Heart right ventricle (tissue), 16 donors: ENCODE data around the gene AMDHD1. TPM values are rescaled to one million over a fixed set of nuclear protein-coding genes. Genes with fewer than 3 reads are reported as not detected.
"Not testable (repeated sequence)": the region's sequence is repeated elsewhere in the genome, so short reads cannot be mapped to it uniquely, and the experiment has no call there.

ENCODE experiments used
- ATAC-seq, 8 donors: fragments of 200-7000 bp; cut with Tn5 transposase; one replicate each; pipeline ENCODE4 v1.9.1; 2020; ENCODE audit warnings: mild to moderate bottlenecking in 8 of 8, moderate library complexity in 8 of 8, moderate number of reproducible peaks in 1 of 8
- DNase-seq, 2 donors: peaks; one replicate each; pipeline ENCODE4 v3.0.0-alpha.2; 2020
- H3K27ac ChIP-seq, 10 donors: fragments of 200-600 bp; sonication (generic) in 2 of 10; one replicate each; pipeline versions ENCODE4 v1.5.0 to v1.8.0; 2020 to 2022; ENCODE audit warnings: mild to moderate bottlenecking in 3 of 10
- H3K27me3 ChIP-seq, 7 donors: fragments of 200-600 bp; one replicate each; pipeline ENCODE4 v1.8.0; 2021 to 2022; ENCODE audit warnings: mild to moderate bottlenecking in 2 of 7
- H3K36me3 ChIP-seq, 9 donors: fragments of 200-600 bp; sonication (generic) in 1 of 9; one replicate each; pipeline versions ENCODE4 v1.5.0 to v1.8.0; 2020 to 2022; ENCODE audit warnings: mild to moderate bottlenecking in 2 of 9
- H3K4me1 ChIP-seq, 9 donors: fragments of 200-600 bp; sonication (generic) in 1 of 9; one replicate each; pipeline versions ENCODE4 v1.5.0 to v1.8.0; 2020 to 2022; ENCODE audit warnings: mild to moderate bottlenecking in 4 of 9
- H3K4me3 ChIP-seq, 10 donors: fragments of 200-600 bp; sonication (generic) in 2 of 10; one replicate each; pipeline versions ENCODE4 v1.5.0 to v1.8.0; 2020 to 2022; ENCODE audit warnings: mild to moderate bottlenecking in 7 of 10, moderate library complexity in 2 of 10
- H3K9me3 ChIP-seq, 11 donors: fragments of 200-600 bp in 10 of 11; sonication (generic) in 2 of 11; one replicate each; pipeline versions ENCODE4 v1.5.0 to v1.8.0; 2013 to 2022; ENCODE audit warnings: mild to moderate bottlenecking in 2 of 11, control low read depth in 1 of 11, moderate library complexity in 1 of 11
- WGBS, 2 donors: extraction: QIAGEN DNeasy Blood & Tissue Kit; methylation state at CpG; one replicate each; pipeline ENCODE4 v1.1.7; 2013; ENCODE audit warnings: inconsistent platforms in 1 of 2; 5-methylcytosine and 5-hydroxymethylcytosine counted together
- intact Hi-C, 10 donors: fragments of 100-400 bp; cut with DNase I; formaldehyde crosslinking; loops; one replicate each; pipeline versions ENCODE4 v1.11.1 to v1.14.2; 2022
- polyA plus RNA-seq, 2 donors: library from polyadenylated mRNA; stranded (reverse); fragments of 200-250 nt; gene quantifications; one replicate each; pipeline ENCODE4 v1.2.3, GENCODE V29; 2013
- total RNA-seq, 10 donors: library from RNA; stranded (reverse); fragmentation: NEBNext Ultra II Directional in 3 of 10; extraction: Animal tissue kit (Norgen Biotek cat#: 25700) in 3 of 10; gene quantifications; one replicate each; pipeline versions ENCODE4 v1.2.1 to v1.2.4, GENCODE V29; 2021 to 2023
- TF ChIP-seq, protein P1 (sequence below), 9 donors: fragments of 200-600 bp; sonication (generic) in 2 of 9; IDR thresholded peaks; one replicate each; pipeline versions ENCODE4 v1.5.0 to v1.8.0; 2021 to 2022; ENCODE audit warnings: antibody characterized with exemption in 9 of 9, mild to moderate bottlenecking in 5 of 9, moderate library complexity in 1 of 9
- donor health status: Arrhythmogenic right ventricular cardiomyopathy.
- donor health status: ischemic (EF 13 %, LVEDD 7.1; RV severe dilation, severe dysfunction).
- donor health status: healthy with polysubstance abuse.
- donor health status: DM: no; HTN: yes; CAD: no.
- donor health status: DM: no; HTN: no; CAD: no.
- donor health status: ischemic (EF 25% LVEDD 6.9; RV normal size, moderate dysfunction).
- donor health status: ischemic (EF 25% LVEDD 5.7; RV mildly dilated, moderate dysfunction).
- donor health status: healthy.
- donor health status: DM: yes; HTN: yes; CAD: no.
- donor health status: Ischemic cardiomyopathy.
- donor health status: ischemic (EF 35%, LVEDD 5.7; RV mildly dilated, moderate dysfunction).
- donor health status: nonischemic (EF 11% LVEDD 7.7; RV severe dilation, severe dysfunction).
- donor health status: DM: yes; HTN: yes; CAD: no.
- donor health status: PGD.
- donor health status: ischemic (EF 29% LVEDD 5.4; RV normal size, mild dysfunction).
- donor health status: nonischemic (EF 23%, LVEDD 6.1; RV moderate dilation, normal function).

The AMDHD1 gene
- total and polyA plus RNA-seq, 12 donors, result 0.34 to 0.91 (median 0.67) TPM

- H3K4me3 ChIP-seq, result no peak overlapping the region
- 75 to 94% methylated on average over 2 of the region's 2 CpGs for WGBS, 2 donors
- no peak for DNase-seq
- no peaks in the 10 kb centered on the region for H3K9me3 ChIP-seq
- no peaks in the 10 kb centered on the region for H3K36me3 ChIP-seq
- H3K27me3 ChIP-seq, result no peaks in the 10 kb centered on the region
- H3K27ac ChIP-seq, result no peak overlapping the region
- intact Hi-C loops, result no loop called here
- TF ChIP-seq, protein P1, sequence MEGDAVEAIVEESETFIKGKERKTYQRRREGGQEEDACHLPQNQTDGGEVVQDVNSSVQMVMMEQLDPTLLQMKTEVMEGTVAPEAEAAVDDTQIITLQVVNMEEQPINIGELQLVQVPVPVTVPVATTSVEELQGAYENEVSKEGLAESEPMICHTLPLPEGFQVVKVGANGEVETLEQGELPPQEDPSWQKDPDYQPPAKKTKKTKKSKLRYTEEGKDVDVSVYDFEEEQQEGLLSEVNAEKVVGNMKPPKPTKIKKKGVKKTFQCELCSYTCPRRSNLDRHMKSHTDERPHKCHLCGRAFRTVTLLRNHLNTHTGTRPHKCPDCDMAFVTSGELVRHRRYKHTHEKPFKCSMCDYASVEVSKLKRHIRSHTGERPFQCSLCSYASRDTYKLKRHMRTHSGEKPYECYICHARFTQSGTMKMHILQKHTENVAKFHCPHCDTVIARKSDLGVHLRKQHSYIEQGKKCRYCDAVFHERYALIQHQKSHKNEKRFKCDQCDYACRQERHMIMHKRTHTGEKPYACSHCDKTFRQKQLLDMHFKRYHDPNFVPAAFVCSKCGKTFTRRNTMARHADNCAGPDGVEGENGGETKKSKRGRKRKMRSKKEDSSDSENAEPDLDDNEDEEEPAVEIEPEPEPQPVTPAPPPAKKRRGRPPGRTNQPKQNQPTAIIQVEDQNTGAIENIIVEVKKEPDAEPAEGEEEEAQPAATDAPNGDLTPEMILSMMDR (IDR thresholded peaks at IDR 0.05), result peak in 1 of 9 donors; percentile 21
- no peak for ATAC-seq
- H3K4me1 ChIP-seq, result no peaks in the 10 kb centered on the region
Measured at GRCh38 chr12:95963096-95963495, 20.0 kb downstream of the AMDHD1 start.

DNA sequence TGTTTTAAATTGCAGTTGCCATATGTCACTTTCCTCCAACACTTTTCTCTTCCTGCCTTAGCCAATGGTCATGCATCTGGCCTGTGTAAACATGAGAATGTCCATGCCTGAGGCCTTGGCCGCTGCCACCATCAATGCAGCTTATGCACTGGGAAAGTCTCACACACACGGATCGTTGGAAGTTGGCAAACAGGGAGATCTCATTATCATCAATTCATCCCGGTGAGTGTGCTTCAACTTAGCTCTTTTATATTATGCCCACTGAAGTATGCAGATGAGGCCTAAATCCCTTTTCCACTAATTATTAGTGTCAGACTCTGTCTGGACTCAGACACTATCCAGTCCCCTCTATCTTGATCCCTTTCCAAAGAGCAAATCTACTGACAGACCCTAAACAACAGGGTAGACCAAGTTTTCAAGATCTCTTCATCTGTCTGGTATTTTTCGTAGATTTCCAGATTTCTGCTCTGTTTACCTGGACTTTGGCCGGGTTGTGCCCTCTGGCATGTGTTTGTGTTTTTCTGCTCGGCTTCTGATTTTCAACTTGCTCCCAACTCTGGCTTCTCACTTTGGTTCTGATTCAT lies 23.2 kb downstream of the AMDHD1 start:
- no peak for DNase-seq
- no peak for ATAC-seq
- no peaks in the 10 kb centered on the region for H3K36me3 ChIP-seq
- no peaks in the 10 kb centered on the region for H3K4me1 ChIP-seq
- H3K4me3 ChIP-seq, result no peak overlapping the region
- WGBS, 2 donors, result 87 to 88% methylated on average over 7 of the region's 7 CpGs
- H3K9me3 ChIP-seq, result no peaks in the 10 kb centered on the region
- TF ChIP-seq, protein P1 (IDR thresholded peaks at IDR 0.05), result no peak
- no peak overlapping the region for H3K27ac ChIP-seq
- intact Hi-C loops, result no loop called here
- no peaks in the 10 kb centered on the region for H3K27me3 ChIP-seq

DNA sequence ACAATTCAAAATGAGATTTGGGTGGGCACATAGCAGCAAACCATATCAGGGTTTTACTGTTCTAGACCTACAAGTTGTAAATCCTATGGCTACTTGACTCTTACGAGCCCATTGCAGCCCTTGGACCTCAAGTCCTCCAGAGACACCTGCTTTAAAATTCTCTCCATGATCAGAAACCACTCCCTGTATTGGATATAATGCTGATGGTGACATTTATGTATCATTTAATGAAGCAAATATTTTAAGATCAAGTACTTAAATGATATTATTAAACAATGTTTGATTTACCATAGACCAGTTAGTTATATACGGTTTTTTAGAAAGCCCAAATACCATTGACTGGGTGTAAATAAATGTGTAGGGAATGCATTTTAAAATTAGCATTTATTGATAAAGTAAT lies 24.2 kb downstream of the AMDHD1 start:
- Histone ChIP-seq H3K36me3 (no peaks in the 10 kb centered on the region), H3K27me3 (no peaks in the 10 kb centered on the region), H3K4me3 (no peak overlapping the region), H3K27ac (no peak overlapping the region), H3K9me3 (no peaks in the 10 kb centered on the region), H3K4me1 (no peaks in the 10 kb centered on the region)
- no peak for ATAC-seq
- no peak for DNase-seq
- intact Hi-C loops, result no loop called here
- WGBS, 2 donors, result 95 to 97% methylated on average over 2 of the region's 2 CpGs
- TF ChIP-seq, protein P1 (IDR thresholded peaks at IDR 0.05), result no peak

DNA sequence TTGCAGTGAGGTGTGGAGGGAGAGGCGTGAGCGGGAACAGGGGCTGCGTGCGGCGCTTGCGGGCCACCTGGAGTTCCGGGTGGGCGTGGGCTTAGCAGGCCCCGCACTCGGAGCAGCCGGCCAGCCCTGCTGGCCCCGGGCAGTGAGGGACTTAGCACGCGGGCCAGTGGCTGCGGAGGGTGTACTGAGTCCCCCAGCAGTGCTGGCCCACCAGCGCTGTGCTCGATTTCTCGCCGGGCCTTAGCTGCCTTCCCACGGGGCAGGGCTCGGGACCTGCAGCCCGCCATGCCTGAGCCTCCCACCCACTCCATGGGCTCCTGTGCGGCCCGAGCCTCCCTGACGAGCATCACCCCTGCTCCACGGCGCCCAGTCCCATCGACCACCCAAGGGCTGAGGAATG lies 26.0 kb downstream of the AMDHD1 start:
- H3K36me3 ChIP-seq, H3K9me3 ChIP-seq, H3K4me1 ChIP-seq, DNase-seq, H3K4me3 ChIP-seq, H3K27ac ChIP-seq, H3K27me3 ChIP-seq, intact Hi-C loops, ATAC-seq: not testable (repeated sequence)
- WGBS, 2 donors, result 95% methylated on average over 19 to 28 of the region's 28 CpGs

GRCh38 chr12:95970905-95971304 lies 27.8 kb downstream of the AMDHD1 start:
- no peaks in the 10 kb centered on the region for H3K36me3 ChIP-seq
- TF ChIP-seq, protein P1 (IDR thresholded peaks at IDR 0.05), result no peak
- no peak for DNase-seq
- WGBS, 2 donors, result 64 to 65% methylated on average over 7 of the region's 7 CpGs
- no peaks in the 10 kb centered on the region for H3K9me3 ChIP-seq
- no peak overlapping the region for H3K4me3 ChIP-seq
- no peak for ATAC-seq
- no peaks in the 10 kb centered on the region for H3K4me1 ChIP-seq
- no peaks in the 10 kb centered on the region for H3K27me3 ChIP-seq
- intact Hi-C loops, result no loop called here
- no peak overlapping the region for H3K27ac ChIP-seq
